ENCODE data around the gene MINDY2. TPM values are rescaled to one million over a fixed set of nuclear protein-coding genes. Genes with fewer than 3 reads are reported as not detected.

The MINDY2 gene
- total and polyA plus RNA-seq, 2 of the 8 experiments (the other 6 are each of a cell fraction or from before 2014, with no cell fraction given): 3.1 to 25.7 TPM

GRCh38 chr15:58770857-58771620 lies at the start of gene MINDY2 (continued):
- TF ChIP-seq RFX5 (IDR thresholded peaks at IDR 0.05; ENCODE audit: borderline replicate concordance, low read depth, low read length) (no peak), SAP30 (IDR thresholded peaks at IDR 0.05; ENCODE audit: insufficient read depth, insufficient replicate concordance, low read length) (no peak), CBX8 (IDR thresholded peaks at IDR 0.05; ENCODE audit: borderline replicate concordance, low read depth, low read length) (no peak), CTBP2 (IDR thresholded peaks at IDR 0.05; ENCODE audit: borderline replicate concordance, insufficient read depth, insufficient read length, low read length) (no peak), YY1 (IDR thresholded peaks at IDR 0.05; ENCODE audit: low read depth, low read length) (peak; percentile 95), TCF12 (IDR thresholded peaks at IDR 0.05; ENCODE audit: low read depth, low read length) (no peak), EZH2 (IDR thresholded peaks at IDR 0.05; ENCODE audit: low read depth, low read length, severe bottlenecking) (no peak), JUND (IDR thresholded peaks at IDR 0.05; ENCODE audit: low read length) (peak; percentile 9; the same call in 1 of the 2 replicates), HDAC6 (IDR thresholded peaks at IDR 0.05; ENCODE audit: low read depth, low read length) (no peak), ASH2L (IDR thresholded peaks at IDR 0.05; ENCODE audit: low read length) (peak; percentile 93), SP2 (IDR thresholded peaks at IDR 0.05; ENCODE audit: low read length) (no peak), E2F6 (IDR thresholded peaks at IDR 0.05) (peak; percentile 53; the same call in 1 of the 2 replicates), PHF8 (conservative IDR thresholded peaks at IDR 0.05; ENCODE audit: low read depth, low read length) (peak; percentile 66), CTCF (IDR thresholded peaks at IDR 0.05; ENCODE audit: control extremely low read depth in 1 of 3, insufficient read depth in 1 of 3, low read depth in 1 of 3, low read length in 3 of 3) (peak in 2 of 3 experiments; percentile 37 to 51; a peak in 3 of 4 replicates), SIN3A (conservative IDR thresholded peaks at IDR 0.05 in 1 of 2, IDR thresholded peaks at IDR 0.05 in 1 of 2; ENCODE audit: low read depth in 1 of 2, low read length in 2 of 2) (peak; percentile 25 to 72; a peak in 1 of 4 replicates), BRCA1 (IDR thresholded peaks at IDR 0.05; ENCODE audit: low read depth, low read length) (no peak), GTF2F1 (IDR thresholded peaks at IDR 0.05; ENCODE audit: borderline replicate concordance, low read depth, low read length) (no peak), TAF1 (IDR thresholded peaks at IDR 0.05; ENCODE audit: low read depth, low read length) (no peak; the same call in none of the 2 replicates), ZNF274 (IDR thresholded peaks at IDR 0.05; ENCODE audit: borderline replicate concordance, extremely low read depth, low read length) (no peak), SP1 (IDR thresholded peaks at IDR 0.05; ENCODE audit: low read depth, low read length) (no peak), KDM5A (IDR thresholded peaks at IDR 0.05; ENCODE audit: low read length) (peak; percentile 63; the same call in 1 of the 2 replicates)

Measured in H1 (cell line).